GM20431 (cell line): ENCODE results near the gene PBRM1.

ENCODE experiments used
- in situ Hi-C: fragments of 300-500 bp; cut with MseI, MboI; formaldehyde crosslinking; loops from one replicate; pipeline ENCODE4 v1.15.0; 2020; ENCODE audit warnings: low sequenced_read_pairs; ENCODE audit not compliant: unreplicated experiment

PBRM1 gene

DNA sequence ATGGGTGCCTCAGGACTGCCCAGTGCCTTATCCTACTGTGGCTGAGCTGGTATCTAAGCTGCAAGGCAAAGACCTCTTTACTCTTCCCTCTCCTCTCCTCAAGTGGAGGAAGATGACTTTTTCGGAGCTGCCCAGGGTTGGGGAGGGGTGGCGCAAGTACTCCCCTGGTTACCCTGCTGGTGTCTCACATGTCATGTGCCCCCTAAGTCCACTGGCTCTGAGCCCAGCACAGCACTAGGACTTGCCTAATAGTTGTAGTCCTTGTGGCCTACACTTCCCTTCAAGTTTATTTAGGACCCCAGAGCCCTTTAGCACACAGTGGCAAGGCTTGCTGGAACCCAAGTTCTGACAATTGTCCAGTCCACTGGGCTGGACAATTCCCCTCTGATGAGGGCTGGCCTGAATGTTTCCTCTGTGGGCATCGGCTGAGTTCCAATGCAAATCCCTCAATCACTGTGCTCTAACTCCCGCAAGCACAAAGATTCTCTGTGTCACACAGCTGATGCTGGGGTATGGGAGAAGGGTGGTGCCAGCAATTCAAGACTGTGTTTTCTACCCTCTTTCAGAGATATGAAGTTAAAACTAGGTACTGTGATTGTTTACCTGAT, 89.0 kb downstream of the PBRM1 start:
- in situ Hi-C loops: no loop called here

DNA sequence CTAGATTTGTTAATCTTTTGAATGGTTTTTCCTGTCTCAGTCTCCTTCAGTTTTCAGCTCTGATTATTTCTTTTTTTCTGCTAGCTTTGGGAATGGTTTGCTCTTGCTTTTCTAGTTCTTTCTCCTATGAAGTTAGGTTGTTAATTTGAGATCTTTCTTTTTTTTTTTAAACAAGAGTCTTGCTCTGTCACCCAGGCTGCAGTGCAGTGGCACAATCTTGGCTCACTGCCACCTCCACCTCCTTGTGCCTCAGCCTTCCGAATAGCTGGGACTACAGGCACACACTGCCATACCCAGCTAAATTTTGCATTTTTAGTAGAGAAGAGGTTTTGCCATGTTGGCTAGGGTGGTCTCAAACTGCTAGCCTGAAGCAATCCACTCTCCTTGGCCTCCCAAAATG, 92.6 kb downstream of the PBRM1 start:
- in situ Hi-C loops: no loop called here

DNA sequence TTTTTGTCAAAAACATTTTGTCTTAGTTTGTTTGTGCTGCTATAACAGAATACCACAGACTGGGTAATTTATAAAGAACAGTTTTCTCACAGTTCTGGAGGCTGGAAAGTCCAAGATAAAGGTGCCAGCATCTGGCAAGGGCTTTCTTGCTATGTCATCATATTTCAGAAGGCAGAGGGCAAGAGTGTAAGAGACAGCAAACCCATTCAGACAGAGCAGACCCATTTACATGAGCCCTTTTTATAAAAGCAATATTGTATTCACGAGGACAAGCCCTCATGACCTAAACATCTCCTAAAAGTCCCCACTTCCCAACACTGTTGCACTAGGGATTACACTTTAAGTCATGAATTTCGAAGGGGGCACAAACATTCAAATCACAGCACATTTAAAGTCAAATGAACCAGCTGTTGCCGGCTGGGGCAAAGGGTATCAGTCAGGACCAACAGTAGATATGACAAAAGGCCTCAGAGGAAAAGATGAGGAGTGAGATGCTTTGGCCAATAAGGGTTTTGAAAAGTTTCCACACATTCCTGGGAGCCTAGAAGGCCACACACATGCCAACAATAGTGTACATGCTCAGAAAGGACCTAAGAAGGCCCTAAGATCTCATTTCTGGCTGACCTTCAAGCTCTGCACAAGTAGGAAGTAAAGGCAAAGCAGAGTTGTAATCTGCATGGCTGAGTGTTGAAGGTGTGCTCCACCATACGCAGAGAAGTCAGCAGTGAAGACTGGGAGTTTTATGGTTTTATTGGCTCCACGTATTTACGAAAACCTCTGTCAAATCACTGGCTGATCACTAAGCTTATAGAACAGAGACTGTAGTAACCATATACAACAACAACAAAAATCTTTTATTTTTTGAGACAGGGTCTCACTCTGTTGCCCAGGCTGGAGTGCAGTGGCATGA, 111.4 kb downstream of the PBRM1 start:
- in situ Hi-C loops: no loop called here

DNA sequence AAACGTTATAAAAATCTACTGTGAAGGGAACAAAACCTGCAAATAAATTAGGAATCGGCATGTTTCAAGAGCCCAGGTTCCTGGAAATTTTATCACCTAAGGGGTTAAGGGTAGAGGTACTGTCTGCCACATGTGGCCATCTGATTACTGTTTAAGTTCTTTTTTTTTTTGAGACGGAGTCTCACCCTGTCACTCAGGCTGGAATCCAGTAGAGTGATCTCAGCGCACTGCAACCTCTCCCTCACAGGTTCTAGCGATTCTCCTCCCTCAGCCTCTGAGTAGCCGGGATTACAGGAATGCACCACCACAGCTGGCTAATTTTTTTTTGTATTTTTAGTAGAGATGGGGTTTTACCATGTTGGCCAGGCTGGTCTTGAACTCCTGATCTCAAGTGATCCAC, 113.5 kb downstream of the PBRM1 start:
- in situ Hi-C loops: no loop called here

DNA sequence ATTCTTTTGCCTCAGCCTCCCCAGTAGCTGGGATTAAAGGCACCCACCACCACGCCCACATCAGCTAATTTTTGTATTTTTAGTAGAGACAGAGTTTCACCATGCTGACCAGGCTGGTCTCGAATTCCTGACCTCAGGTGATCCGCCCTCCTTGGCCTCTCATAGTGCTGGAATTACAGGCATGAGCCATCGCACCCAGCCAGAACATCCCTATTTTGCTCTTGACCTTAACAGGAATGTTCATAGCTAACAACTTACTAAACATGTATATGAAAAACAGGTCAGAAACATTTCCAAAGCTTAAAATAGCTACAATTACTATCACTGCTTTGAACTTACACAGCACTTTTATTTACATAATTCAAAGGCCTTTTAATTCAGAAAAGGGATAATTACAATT, 115.6 kb downstream of the PBRM1 start:
- in situ Hi-C loops: no loop called here

DNA sequence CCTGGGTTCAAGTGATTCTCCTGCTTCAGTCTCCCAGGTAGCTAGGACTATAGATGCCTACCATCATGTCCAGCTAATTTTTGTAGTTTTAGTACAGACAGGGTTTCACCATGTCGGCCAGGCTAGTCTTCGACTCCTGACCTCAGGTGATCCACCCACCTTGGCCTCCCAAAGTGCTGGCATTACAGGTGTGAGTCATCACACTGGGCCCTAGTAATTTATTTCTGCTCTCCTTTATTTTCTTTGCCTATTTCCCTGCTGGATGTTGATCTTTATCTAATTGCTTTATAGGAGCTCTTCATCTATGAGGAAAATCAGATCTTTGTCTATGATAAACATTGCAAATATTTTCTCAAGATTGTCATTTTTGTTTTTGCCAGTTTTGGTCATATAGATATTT, 117.6 kb downstream of the PBRM1 start:
- in situ Hi-C loops: no loop called here

DNA sequence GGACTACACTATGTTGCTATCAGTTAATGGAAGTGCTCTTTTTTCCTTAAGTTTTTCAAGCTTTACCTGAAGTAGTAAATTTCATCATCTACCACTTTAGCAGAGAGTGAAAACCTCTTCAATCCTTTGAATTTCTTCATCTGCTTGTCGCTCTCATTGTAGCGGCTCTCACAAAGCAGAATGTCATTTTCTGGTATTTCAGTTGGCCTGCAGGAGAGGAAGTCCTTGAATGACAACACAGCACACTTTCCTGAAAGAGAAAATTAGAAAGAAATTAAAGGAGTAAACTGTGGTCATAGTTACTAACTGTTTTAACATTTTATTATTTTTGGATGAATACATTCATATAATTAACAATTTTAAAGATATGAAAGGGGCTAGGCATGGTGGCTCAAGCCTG, 121.7 kb downstream of the PBRM1 start:
- in situ Hi-C loops: no loop called here

DNA sequence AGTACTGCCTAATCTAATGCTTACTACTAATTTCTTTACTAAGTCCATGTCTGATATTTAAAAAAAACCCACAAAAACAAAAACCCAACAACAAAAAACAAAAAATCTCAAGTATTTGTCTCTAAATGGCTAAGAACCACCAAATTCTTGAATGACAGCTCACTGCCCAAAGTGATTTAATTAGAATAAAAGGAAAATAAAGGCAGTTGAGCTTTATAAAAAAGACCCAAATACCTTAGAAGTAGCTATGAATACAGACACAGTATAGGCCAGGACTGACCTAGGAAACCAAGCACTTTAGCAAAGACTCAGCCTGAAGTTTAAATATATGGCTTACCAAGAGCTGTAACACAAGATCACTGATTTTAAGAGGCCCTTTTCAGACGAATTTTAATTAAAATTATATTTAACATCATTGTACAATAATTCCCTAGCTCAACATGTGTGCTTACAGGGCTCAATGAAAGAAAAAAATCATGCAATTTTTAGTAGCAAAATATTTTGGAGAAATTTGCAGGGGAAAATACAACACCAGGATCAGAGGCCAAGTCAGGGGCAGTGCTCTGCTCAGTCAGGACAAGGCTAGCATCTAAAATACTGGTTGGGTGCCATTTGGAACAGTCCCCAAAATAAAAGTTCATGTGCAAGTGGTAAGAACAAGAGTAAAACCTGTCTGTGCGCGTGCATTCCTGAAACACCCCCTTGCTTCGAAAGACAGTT, 124.5 kb downstream of the PBRM1 start:
- in situ Hi-C loops: no loop called here

DNA sequence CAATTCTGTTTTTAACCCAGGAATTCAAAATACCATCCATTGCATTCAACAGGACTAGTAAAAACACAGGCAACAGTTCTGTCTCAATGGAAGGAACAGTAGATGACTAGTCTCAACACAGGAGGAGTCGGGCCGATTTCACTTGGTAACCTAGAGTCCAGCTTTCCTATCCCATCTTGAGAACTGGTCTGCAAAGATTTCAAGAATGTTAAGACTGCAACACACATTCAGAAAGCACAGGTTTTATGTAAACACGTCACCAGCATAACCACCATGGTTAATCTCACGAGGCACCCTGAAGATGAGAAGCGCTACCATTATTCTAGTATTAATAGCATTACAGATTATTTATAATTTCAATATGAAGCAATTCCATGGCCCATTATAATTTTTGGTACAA, 127.3 kb downstream of the PBRM1 start:
- in situ Hi-C loops: no loop called here

DNA sequence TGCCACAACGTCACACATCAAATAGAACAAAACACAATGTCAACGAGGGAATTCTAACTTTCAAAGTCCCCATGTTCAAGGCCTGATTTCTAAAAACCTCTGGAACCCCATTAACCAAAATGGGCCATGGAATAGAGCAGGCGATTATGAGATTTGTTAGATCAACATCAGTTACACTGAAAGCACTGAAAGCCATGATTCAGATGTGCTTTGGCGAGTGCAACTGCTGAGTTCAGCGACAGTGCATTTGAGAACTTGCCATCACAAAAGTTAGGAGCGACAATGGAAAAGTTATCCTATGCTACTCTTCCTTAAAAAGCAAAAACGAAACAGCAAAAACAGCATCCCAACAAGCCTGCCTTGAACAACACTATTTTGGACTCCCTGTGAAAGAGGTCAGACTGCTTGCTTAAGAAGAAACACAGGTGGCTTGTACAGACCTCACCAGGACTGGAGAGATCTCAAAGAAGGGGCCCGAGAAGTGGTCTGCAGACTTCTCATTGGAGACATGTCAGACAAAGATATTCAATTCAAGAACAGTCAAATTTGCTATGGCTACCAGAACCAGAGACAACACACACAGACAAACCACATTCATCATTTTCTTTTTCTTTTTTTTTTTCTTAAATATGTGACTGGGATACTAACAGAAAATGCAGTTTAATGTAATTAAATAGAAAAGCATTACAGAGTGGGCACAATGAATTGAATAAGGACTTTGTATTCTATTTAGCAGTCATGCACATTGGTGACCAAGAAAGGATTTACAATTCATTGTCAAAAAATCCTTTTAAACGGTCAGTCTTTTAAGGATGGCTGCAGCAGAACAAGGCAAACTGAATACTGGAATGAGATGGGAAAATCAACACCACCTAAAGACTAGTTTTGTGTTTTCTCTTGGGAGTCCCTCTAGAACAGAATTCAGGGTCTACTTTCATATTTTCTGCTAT, 128.4 kb downstream of the PBRM1 start:
- in situ Hi-C loops: no loop called here

DNA sequence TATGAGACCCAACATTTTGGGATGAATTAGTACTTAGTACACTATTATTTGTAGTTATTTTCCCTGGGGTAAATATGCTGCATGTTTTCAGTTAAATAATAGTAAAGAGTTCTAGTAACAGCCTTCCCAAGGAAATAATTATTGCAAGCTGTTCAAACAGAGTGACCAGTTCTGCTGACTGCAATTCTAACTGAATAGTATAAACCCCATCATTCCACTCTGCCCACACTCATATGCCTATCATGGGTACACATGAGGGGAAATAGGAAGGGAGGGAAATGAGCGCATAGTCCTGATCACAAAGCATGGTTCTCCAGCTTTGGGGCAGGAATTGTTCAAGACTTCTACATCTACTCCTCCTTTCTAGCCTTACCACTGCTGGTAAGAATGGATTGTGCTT, 130.7 kb downstream of the PBRM1 start:
- in situ Hi-C loops: no loop called here

DNA sequence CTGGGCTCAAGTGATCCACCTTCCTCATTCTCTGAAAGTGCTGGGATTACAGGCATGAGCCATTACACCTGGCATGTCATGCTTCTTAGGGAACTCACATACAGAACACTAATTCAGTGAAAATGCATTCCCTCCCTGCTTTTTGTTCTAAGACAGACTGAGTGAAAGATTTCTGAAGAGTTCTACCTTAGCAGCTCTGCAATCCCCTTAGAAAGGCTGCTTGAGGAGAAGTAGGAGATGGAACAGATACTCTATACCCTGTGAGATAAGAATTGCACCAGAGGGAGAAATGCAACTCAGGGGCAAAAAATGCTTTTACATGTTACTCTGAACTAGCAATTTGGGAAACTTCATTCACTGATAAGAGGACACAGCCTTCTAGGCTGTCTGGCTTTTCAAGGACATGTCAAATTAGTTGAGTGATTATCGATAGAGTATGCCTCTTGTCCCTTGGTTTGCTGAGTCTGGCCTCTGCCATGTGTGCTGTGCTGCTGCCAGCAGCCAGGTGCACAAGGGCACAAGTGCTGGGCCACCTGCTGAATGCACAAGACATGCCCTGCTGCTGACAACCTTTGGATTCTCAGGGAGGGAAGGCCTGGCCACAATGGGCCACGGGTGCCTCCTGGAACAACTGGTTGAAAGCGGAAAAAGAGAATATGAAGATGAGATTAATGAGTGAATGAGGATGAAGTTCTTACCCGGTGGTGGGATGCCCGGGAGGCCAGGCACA, 131.5 kb downstream of the PBRM1 start:
- in situ Hi-C loops: no loop called here

DNA sequence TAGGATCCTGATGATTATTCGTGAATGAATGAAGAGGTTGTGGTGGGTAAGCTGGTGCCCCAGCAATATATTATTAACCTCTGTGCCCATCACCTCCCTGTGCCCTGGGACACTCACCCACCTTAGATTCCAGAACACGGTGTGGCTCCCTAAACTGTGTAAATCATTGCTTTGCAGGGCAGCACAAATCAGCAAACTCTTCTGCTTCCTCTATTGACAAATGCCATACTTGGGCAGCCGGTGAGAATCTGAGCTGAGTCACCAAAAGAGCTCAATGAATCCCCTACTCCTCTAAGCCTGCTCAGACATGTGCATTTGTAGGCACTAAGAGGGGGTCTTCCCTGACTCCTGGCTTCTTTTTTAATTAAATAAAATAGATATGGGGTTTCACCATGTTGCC, 133.6 kb downstream of the PBRM1 start:
- in situ Hi-C loops: no loop called here

DNA sequence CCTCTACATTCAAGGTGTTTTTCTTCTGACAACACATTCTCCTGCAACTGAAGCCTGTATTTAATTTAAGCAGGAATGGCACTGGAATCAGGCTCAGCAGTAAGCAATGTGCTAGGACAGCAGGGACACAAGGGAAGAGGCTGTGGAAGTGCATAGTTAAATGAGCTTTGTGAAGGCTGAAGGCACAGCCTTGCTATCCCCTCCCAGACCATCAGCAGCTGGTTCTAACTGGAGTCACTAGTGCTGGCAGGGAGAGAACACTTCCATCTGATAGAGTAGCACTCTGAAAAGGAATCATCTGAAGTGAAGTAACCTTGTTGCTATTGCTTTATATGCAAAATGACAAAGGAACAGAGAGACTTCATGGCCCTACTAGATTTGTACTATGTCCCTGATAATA, 134.6 kb downstream of the PBRM1 start:
- in situ Hi-C loops: no loop called here

DNA sequence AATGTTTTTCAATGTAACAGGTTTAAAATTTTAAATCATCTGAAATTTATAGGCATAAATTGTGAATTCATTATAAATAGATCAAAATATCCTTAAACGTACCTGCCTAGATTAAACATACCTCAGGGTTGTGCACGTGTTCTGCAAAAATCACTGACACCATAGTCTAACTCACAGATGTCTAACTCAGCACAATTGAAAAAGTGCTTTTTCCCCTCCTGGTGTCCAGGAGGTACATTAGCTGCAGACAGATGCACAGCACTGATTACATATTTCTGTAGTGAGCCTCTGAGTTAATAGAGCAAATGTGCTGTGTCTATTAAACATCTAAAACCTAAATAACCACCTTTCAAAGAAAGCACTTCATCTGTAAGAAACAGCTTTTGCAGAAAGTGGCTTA, 138.6 kb downstream of the PBRM1 start:
- in situ Hi-C loops: no loop called here

DNA sequence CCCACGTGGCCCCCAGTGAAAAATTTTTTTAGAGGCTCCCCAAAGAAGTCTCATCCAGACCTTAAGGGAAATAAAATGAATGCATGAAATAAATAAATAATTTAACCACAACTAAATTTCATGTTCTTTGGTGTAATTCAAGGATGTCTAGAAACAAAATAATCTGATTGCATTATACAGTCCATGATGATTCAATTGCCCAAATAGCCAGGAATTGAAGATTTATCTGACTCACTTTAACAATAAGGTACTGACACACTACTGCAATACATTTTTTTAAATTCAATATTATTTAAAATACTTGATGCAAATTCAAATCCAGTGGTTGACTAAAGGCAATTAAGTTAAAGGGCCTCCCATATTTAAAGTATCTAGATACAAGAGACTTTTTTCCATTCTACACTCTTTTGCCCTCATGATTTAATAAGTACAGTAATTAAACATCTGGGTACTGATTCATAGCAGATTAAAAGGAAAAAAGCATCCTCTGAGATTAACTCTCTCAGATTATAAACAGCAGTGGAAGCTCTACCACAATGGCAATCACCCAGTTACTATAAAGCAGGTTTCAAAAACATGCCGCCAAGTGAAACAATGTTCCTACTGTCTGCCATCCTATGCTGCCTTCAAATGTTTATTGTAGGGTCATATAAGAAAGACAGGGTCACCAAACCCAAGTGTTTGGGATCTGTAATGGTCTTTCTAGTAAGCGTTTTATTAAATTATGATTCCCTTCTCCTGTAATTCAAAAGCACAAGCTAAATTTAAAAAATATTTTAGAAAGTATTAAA, 139.4 kb downstream of the PBRM1 start:
- in situ Hi-C loops: no loop called here

DNA sequence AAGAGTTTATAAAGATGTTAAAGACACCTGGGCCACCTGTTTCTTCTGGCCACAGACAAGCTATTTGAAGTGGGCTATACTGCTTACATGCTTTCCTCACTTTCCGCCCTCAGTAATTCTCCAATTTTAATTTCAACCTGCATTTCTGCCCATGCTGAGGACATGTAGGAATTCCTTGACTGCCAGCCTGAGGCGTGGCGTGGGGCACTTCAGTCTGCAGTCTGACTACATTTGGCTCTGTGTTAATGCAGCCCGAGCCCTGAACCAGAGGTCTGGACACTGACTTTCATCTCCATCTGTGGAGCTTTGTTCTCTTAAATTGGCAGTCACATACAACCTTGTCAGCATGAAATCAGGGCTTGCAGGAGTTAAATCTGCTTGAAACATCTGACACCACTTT, 140.8 kb downstream of the PBRM1 start:
- in situ Hi-C loops: no loop called here

DNA sequence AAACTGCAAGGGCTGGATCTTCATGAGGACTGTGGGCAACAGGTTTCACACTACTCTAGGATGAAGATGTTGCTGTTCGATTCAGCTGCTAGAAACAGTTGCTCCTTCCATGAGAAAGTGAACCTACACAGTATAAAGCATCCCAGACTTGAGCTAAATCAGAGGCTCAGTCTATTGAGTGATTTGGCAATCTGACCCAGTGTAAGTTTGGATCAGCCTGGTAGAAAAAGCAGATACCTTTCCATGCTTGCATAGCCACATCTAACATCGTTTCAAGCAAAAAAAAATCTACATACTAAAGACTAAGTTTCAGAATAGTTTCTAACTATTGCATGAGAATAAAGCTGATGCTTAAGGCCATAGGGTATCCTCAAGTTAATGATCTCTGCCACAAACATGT, 144.7 kb downstream of the PBRM1 start:
- in situ Hi-C loops: no loop called here
